Measurements from ENCODE around the gene ILK.
A peak's percentile ranks its signal among the peaks of the same experiment; 100 is the strongest.

ILK gene

DNA sequence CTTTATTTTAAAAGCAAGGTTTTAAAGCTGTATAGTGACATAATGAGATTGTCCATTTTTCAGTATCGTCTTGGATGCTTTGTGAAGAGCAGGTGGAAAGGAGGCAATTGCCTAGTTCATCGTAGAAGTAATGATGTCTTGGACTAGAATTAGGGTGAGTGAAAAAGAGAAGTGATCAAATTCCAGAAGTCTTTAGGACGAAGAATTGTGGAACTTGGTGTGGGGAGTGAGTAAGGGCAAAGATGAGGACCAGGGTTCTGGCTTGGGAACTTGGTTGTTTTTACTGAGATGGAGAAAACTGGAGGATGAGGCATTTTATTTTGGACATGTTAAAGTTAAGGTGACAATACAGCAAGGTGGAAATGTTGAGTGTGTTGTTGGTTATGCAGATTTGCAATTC is 1.2 kb downstream of the ILK start:
- no peak for DNase-seq

DNA sequence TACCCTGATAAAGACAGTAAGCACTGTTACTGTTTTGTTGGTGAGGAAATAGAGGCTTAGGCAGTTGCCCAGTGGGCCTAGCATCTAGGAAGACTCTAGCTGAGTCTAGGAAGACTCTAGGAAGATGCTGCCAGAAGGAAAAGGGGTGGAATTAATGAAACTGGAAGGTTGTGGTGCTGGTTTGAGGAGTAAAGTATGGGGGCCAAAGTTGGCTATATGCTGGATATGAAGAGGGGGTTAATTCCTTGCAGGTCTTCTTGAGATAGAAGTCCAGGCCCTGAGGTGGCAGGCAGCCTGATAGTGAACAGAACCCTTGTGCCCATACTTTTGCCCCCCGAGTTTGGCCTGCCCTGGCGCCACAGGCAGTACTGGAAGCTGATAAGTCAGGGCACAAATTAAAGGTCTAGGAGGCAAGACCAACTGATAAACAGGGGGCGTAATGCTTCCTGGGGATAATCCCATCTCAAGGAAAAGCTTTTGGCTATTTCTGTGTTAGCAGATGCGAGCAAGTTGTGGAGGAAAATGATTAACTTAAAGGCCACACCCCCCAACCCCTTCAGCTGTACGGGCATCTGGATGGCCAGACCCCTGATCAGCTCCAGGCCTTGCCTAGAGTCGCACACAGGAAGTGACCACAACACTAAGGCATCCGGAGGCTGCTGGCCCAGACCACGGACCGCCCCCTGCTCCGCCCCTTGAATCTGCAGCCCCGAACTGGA is 3.1 kb downstream of the ILK start:
- DNase-seq = peak in 52 of 58 donors; percentile 35 to 84 (median 64)

DNA sequence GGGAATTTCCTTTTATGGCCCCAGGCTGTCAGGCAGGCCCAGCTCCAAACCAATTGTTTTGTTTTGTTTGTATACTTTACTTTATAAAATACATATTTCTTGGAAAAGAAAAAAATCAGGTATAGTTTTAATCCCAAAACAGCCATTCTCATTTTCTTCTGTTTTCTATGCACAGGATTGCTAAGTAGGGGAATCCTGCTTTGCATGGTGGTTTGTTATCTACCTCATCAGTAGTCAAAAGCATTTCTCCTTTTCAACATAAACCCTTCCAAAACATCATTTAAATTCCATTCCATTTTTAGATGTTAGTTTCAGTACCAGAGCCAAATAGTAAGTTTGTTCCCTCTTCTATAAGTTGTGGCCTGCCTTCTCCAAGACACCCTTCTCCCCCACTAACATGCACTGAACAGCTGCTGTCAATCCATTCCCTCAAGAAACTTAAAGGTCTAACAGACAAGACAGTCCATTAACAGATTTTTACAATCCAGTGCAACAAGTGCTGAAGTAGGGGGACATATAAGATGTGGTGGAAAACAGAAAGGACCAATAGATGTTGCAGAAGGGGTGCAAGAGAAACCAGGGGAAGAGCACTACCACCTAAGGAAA is 3.7 kb downstream of the ILK start:
- no peak for DNase-seq

- DNase-seq = no peak
Measured at GRCh38 chr11:6608011-6608410, 4.4 kb downstream of the ILK start.

- DNase-seq = no peak
Measured at GRCh38 chr11:6608726-6609501, 5.3 kb downstream of the ILK start.

DNA sequence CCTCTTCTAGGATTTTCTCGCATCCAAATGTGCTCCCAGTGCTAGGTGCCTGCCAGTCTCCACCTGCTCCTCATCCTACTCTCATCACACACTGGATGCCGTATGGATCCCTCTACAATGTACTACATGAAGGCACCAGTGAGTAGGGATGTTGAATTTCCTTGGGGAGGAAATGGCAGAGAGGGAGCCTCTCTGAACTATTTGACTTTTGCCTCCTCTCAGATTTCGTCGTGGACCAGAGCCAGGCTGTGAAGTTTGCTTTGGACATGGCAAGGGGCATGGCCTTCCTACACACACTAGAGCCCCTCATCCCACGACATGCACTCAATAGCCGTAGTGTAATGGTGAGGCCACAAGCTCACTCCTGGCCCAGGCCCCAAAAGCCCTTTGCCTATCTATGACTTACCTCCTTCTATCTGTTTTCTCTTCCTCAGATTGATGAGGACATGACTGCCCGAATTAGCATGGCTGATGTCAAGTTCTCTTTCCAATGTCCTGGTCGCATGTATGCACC is 6.0 kb downstream of the ILK start:
- DNase-seq = no peak

- no peak for DNase-seq
Measured at GRCh38 chr11:6610591-6610990, 7.0 kb downstream of the ILK start.

DNA sequence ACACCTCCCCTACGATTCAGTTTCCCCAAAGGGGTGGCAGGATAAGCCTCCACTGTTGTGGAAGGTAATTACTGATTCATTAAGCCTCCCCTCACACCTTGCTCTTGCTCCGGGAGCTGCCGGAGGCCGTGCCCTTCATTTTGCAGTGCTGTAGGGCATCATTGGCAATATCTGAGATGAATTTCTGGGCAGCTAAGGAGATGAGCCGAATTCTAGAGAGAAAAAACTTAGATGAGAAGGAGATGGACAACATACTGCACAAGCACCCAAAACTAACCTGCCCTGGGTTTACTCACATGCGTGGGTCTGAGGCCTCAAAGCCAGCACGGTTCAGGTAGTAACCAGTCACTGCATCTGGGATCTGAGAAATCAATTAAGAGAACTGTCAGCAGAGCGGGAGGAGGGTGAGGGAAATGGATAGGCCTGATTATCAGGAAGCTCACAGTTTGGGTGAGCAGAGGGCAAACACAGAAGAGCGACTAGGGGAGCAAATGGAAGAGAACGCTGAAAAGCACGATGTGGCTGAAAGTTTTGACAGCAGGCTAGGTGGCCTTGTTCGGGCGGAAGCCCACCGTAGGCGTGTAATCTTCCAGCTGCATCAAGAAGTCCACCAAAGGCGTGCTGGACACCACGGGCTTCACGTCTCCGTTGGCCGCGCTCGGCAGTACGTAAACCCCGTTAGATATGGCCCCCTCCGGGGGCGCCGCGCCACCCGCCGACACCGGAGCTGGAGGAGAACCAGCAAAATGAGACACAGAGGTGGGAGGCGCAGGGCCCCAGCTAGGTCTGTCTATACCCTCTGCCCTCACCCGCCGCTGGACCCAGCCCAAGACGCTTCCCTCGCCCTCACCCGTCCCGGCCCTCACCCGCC is 7.8 kb downstream of the ILK start:
- peak in 17 of 58 donors; percentile 12 to 77 (median 55) for DNase-seq

DNA sequence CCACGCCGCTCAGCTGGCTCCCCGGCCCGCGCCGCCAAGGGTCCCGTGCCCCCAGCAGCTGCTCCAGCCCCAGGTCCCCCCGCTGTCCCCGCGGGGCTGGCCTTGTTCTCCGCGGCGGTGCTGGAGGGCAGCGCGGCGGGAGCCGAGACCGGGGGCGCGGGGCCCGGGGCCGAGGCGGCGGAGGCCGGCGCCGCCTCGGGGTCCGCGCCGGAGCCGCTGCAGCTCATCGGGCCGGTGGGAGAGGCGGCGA is 8.3 kb downstream of the ILK start:
- peak in 4 of 58 donors; percentile 55 to 67 (median 62) for DNase-seq

DNA sequence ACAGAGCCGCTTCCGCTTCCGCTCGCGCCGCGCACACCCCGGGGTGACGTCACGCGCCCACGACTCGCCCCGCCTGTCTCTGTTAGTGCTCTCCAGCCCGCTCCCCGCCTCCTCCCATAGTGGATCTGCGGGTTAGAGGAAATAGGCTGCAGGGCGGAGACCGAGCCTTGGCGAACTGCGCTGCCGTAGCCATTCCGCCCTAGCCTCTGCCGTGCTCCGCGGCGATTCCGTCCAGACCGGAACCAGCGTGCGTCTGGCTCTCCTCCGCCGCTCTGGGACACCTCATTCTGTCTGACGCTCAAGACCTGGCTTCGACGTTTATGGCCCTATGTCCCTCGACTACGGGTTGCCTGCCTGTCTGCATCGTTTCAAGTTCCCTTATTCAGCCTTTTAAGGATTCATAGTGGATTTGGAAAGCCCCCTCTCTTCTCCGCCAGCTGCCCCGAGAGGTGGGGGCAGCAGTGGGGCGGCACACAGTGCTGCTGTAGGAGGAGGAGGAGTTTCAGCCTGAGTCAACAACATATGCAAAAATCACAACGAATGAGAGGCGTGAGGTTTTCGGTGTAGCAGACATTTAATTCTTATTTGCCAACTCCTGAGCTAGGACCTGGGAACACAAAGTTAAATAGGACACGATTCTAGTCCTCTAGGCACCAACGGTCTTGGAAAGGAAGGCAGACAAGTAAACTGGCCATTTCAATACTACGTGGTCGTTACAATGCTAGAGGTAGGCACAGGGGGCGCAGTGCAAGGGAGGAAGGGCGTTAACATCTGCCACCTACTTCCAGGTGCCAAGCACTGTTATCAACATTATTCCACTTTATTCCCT is 8.9 kb downstream of the ILK start, which contains the start of gene TAF10:
Gene TAF10, minus strand, starts transcription at position 4 of the 829 bp plus-strand sequence. CDS start 27 bp downstream, outside the sequence.
- DNase-seq = peak; percentile 53 to 97 (median 92)

DNA sequence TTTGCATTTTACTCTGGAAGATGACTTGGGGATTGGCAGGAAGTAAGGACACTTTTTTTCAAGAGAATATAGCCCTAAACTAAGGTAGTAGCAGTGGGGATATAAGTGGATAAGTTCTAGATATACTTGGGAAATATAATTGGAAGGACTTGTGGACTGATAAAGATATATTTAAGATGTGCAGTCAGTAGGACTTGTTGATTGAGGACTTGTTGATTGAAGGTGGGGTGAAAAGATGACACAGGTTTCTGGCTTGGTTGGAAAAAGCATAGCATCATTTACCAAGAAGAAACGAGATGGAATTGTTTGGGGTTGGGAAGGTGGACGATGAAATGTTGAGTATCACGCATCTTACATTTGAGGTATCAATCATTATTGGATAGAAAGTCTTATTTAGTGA is 9.9 kb downstream of the ILK start:
- DNase-seq = no peak

- DNase-seq = no peak
Measured at GRCh38 chr11:6614446-6614845, 10.9 kb downstream of the ILK start.

DNA sequence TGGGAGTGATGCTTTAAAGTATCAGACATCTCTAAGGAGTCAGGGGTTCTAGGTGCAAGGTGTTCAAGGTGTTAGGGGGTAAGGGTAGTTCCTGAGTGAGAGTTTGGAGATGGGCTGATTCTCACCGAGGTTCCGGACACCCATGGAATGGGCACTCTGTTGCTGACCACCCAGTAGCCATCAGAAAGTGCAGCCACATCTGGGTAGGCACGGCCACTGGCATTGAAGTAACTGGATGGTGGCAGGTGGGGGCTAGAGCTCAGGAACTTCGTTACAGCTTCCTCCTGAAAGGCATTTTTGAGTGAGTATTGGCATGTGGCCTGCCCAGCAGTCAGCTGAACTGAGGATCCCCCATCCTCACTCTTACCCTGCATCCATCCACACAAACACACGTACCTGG is 11.5 kb downstream of the ILK start:
- DNase-seq = no peak

- DNase-seq = no peak
Measured at GRCh38 chr11:6615882-6616585, 12.5 kb downstream of the ILK start.

GRCh38 chr11:6616596-6617250 is 13.1 kb downstream of the ILK start:
- DNase-seq = no peak

- no peak for DNase-seq
Measured at GRCh38 chr11:6617315-6617781, 13.8 kb downstream of the ILK start.

DNA sequence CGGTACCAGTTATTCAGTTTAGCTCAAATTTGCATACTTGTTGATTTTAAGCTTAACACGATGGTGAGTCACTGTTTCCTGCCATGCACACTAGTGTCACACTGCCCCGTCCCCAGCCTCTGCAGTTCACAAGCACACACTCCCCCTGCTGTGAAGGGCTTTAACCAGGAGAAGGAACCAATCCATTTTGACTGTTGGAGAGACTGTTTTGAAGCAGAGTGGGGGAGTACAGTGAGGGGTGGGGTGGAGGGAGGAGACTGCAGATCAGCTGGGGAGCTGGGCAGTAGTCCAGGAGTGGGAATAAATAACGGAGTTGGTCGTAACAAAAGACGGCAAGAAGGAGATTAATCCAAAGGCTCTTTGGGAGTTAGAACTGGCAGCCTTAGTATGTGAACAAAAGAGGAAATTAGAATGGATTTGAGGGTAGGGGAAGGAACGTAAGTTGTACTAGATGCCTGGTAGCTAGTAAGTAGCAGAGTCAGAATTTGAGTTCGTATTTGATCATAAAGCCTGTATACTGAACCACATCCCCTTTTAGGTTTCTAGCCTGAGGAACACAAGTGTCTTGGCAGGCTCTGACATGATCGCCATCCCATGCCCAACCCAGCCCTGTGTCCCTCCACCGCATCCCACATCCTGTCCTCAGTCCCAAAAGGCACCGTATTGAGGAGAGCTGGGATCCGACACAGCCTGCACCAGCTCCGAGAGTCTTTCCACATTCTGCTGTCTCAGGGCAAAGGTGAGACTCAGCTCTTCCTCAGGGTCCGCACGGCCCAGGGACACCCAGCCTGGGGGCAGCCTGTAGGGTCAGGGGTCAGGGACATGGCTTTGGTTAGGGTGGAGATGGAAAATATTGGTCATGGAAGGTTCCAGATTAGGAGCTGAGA is 14.8 kb downstream of the ILK start:
- DNase-seq = peak in 54 of 58 donors; percentile 17 to 82 (median 56)

All from anterior cingulate cortex (tissue), 58 donors.